ENCODE results near the gene PUS10.

Gene PUS10

GRCh38 chr2:60972889-60973656 lies 45.0 kb downstream of the PUS10 start:
- no peak for DNase-seq (ENCODE audit: low spot score)

- no peak for DNase-seq (ENCODE audit: low spot score)
These were observed 51.3 kb downstream of the PUS10 start for GRCh38 chr2:60966507-60967405.

- DNase-seq (ENCODE audit: low spot score): no peak
These were observed 52.6 kb downstream of the PUS10 start for GRCh38 chr2:60965499-60965785.

GRCh38 chr2:60964651-60965498 lies 53.2 kb downstream of the PUS10 start:
- no peak for DNase-seq (ENCODE audit: low spot score)

- no peak for DNase-seq (ENCODE audit: low spot score)
These were observed 54.9 kb downstream of the PUS10 start for GRCh38 chr2:60963190-60963589.

- DNase-seq (ENCODE audit: low spot score): no peak
These were observed 55.5 kb downstream of the PUS10 start for GRCh38 chr2:60962528-60962927.

- DNase-seq (ENCODE audit: low spot score): no peak
These were observed 56.6 kb downstream of the PUS10 start for GRCh38 chr2:60961457-60961856.

- no peak for DNase-seq (ENCODE audit: low spot score)
These were observed 57.3 kb downstream of the PUS10 start for GRCh38 chr2:60960706-60961105.

- no peak for DNase-seq (ENCODE audit: low spot score)
These were observed 58.6 kb downstream of the PUS10 start for GRCh38 chr2:60959501-60959900.

- DNase-seq (ENCODE audit: low spot score): no peak
These were observed 59.3 kb downstream of the PUS10 start for GRCh38 chr2:60958800-60959199.

GRCh38 chr2:60958361-60958760 lies 59.7 kb downstream of the PUS10 start:
- DNase-seq (ENCODE audit: low spot score): no peak

- DNase-seq (ENCODE audit: low spot score): no peak
These were observed 60.4 kb downstream of the PUS10 start for GRCh38 chr2:60957643-60958042.

- DNase-seq (ENCODE audit: low spot score): no peak
These were observed 60.8 kb downstream of the PUS10 start for GRCh38 chr2:60957224-60957623.

- DNase-seq (ENCODE audit: low spot score): no peak
These were observed 63.9 kb downstream of the PUS10 start for GRCh38 chr2:60954139-60954538.

GRCh38 chr2:60948926-60949579 lies 69.0 kb downstream of the PUS10 start:
- no peak for DNase-seq (ENCODE audit: low spot score)

- DNase-seq (ENCODE audit: low spot score): no peak
These were observed 69.9 kb downstream of the PUS10 start for GRCh38 chr2:60948161-60948560.

- DNase-seq (ENCODE audit: low spot score): no peak
These were observed 71.0 kb downstream of the PUS10 start for GRCh38 chr2:60947056-60947455.

GRCh38 chr2:60945341-60945740 lies 72.7 kb downstream of the PUS10 start:
- DNase-seq (ENCODE audit: low spot score): no peak

GRCh38 chr2:60939622-60940021 lies 78.4 kb downstream of the PUS10 start:
- no peak for DNase-seq (ENCODE audit: low spot score)

GRCh38 chr2:60938301-60938700 lies 79.8 kb downstream of the PUS10 start:
- DNase-seq (ENCODE audit: low spot score): no peak

- no peak for DNase-seq (ENCODE audit: low spot score)
These were observed 81.3 kb downstream of the PUS10 start for GRCh38 chr2:60936757-60937156.

GRCh38 chr2:60934165-60934722 lies 83.8 kb downstream of the PUS10 start:
- peak; percentile 3 for DNase-seq (ENCODE audit: low spot score)
